WTC11 (cell line): ENCODE data around the gene PPP1R2. TPM values are rescaled to one million over a fixed set of nuclear protein-coding genes. Genes with fewer than 3 reads are reported as not detected.

ENCODE experiments used
- ATAC-seq: fragments of 200-7000 bp; cut with Tn5 transposase; 2 replicates; pipeline ENCODE4 v1.10.0; 2021; ENCODE audit warnings: mild to moderate bottlenecking, moderate library complexity
- CTCF ChIA-PET: fragments of 300-600 bp; sonication (Branson Sonifier 250); formaldehyde crosslinking; loops from one replicate; lab custom pipeline; 2021; ENCODE audit warnings: antibody characterized with exemption; lab: Charles Lee
- POLR2A ChIA-PET: fragments of 350-600 bp; sonication (Branson Sonifier 250); formaldehyde crosslinking; loops from one replicate; lab custom pipeline; 2021; ENCODE audit warnings: antibody characterized with exemption; lab: Charles Lee
- DNase-seq: peaks from one replicate; pipeline ENCODE4 v3.0.0; 2021; ENCODE audit warnings: low spot score
- H3K27ac Mint-ChIP-seq: 2 replicates; pipeline ENCODE4 v1.8.0; 2021; ENCODE audit warnings: mixed read lengths
- H3K27me3 Mint-ChIP-seq: 2 replicates; pipeline ENCODE4 v1.8.0; 2021; ENCODE audit warnings: low read depth, mild to moderate bottlenecking, moderate library complexity, mixed read lengths
- H3K36me3 Mint-ChIP-seq: 2 replicates; pipeline ENCODE4 v1.8.0; 2021; ENCODE audit warnings: mixed read lengths
- H3K4me1 Mint-ChIP-seq: 2 replicates; pipeline ENCODE4 v1.8.0; 2022; ENCODE audit warnings: mixed read lengths
- H3K4me3 Mint-ChIP-seq: 2 replicates; pipeline ENCODE4 v1.8.0; 2021; ENCODE audit warnings: mild to moderate bottlenecking, moderate library complexity, mixed read lengths
- H3K9me3 Mint-ChIP-seq: 2 replicates; pipeline ENCODE4 v1.8.0; 2021; ENCODE audit warnings: mixed read lengths
- AFF4 ChIP-seq: sonication (generic); formaldehyde crosslinking; IDR thresholded peaks from 2 replicates; pipeline ENCODE4 v1.8.1; 2023; ENCODE audit warnings: mild to moderate bottlenecking, missing genetic modification reagents, borderline replicate concordance
- ARID4B ChIP-seq: sonication (generic); formaldehyde crosslinking; IDR thresholded peaks from 2 replicates; pipeline ENCODE4 v1.8.0; 2023; ENCODE audit warnings: missing genetic modification reagents, mild to moderate bottlenecking, borderline replicate concordance
- ATF3 ChIP-seq: sonication (generic); formaldehyde crosslinking; conservative IDR thresholded peaks from 2 replicates; pipeline ENCODE4 v1.8.1; 2022; ENCODE audit warnings: mild to moderate bottlenecking, missing genetic modification reagents
- CREM ChIP-seq: sonication (generic); formaldehyde crosslinking; IDR thresholded peaks from 2 replicates; pipeline ENCODE4 v1.8.1; 2022; ENCODE audit warnings: mild to moderate bottlenecking, missing genetic modification reagents, moderate library complexity
- CTCF ChIP-seq: fragments of 200-600 bp; IDR thresholded peaks from 2 replicates; pipeline ENCODE4 v1.8.0; 2022; ENCODE audit warnings: antibody characterized with exemption
- ESRRA ChIP-seq: sonication (generic); formaldehyde crosslinking; IDR thresholded peaks from 2 replicates; pipeline ENCODE4 v1.8.1; 2022; ENCODE audit warnings: mild to moderate bottlenecking, missing genetic modification reagents, borderline replicate concordance
- FOXK1 ChIP-seq: sonication (generic); formaldehyde crosslinking; IDR thresholded peaks from 2 replicates; pipeline ENCODE4 v1.8.0; 2022; ENCODE audit warnings: mild to moderate bottlenecking, moderate library complexity, missing genetic modification reagents
- HMGA2 ChIP-seq: fragments of 250-450 bp; sonication (Bioruptor Pico); IDR thresholded peaks from 2 replicates; pipeline ENCODE4 v1.4.0; 2021; ENCODE audit warnings: mild to moderate bottlenecking, moderate library complexity
- HMGXB4 ChIP-seq: sonication (generic); formaldehyde crosslinking; IDR thresholded peaks from 2 replicates; pipeline ENCODE4 v1.8.1; 2023; ENCODE audit warnings: mild to moderate bottlenecking, moderate library complexity, missing genetic modification reagents
- JAZF1 ChIP-seq: fragments of 250-450 bp; sonication (Bioruptor Pico); IDR thresholded peaks from 2 replicates; pipeline ENCODE4 v1.9.0; 2021; ENCODE audit warnings: moderate library complexity, mild to moderate bottlenecking, inconsistent platforms
- MXD4 ChIP-seq: fragments of 250-450 bp; sonication (Bioruptor Pico); IDR thresholded peaks from 2 replicates; pipeline ENCODE4 v1.8.0; 2021; ENCODE audit warnings: mild to moderate bottlenecking, moderate library complexity, borderline replicate concordance
- NR3C1 ChIP-seq: sonication (generic); formaldehyde crosslinking; conservative IDR thresholded peaks from 2 replicates; pipeline ENCODE4 v1.8.1; 2023; ENCODE audit warnings: low read depth, mild to moderate bottlenecking, missing genetic modification reagents
- OVOL2 ChIP-seq: fragments of 250-450 bp; sonication (Bioruptor Pico); IDR thresholded peaks from 2 replicates; pipeline ENCODE4 v1.9.0; 2021; ENCODE audit warnings: mild to moderate bottlenecking, borderline replicate concordance
- PRRX2 ChIP-seq: fragments of 250-450 bp; sonication (Bioruptor Pico); IDR thresholded peaks from 2 replicates; pipeline ENCODE4 v1.8.0; 2021; ENCODE audit warnings: mild to moderate bottlenecking
- ZBTB43 ChIP-seq: sonication (generic); formaldehyde crosslinking; IDR thresholded peaks from 2 replicates; pipeline ENCODE4 v1.8.1; 2023; ENCODE audit warnings: mild to moderate bottlenecking, missing genetic modification reagents
- ZNF532 ChIP-seq: fragments of 250-450 bp; sonication (Bioruptor Pico); IDR thresholded peaks from 2 replicates; pipeline ENCODE4 v1.9.0; 2021; ENCODE audit warnings: mild to moderate bottlenecking, borderline replicate concordance
- total RNA-seq: library from RNA; stranded (reverse); gene quantifications from 3 replicates; pipeline ENCODE4 v1.2.3, GENCODE V29; 2021

Gene PPP1R2
- total RNA-seq, 1 experiment from 2014 or later, result 28.1 TPM

- Mint-ChIP-seq H3K36me3 (no peaks in the 10 kb centered on the region), H3K27ac (no peak overlapping the region), H3K4me1 (peaks cover 12% of the 10 kb centered on the region), H3K9me3 (no peaks in the 10 kb centered on the region), H3K27me3 (peaks cover 17% of the 10 kb centered on the region), H3K4me3 (no peak overlapping the region)
- ATAC-seq (peak; percentile 73), DNase-seq (no peak)
- POLR2A ChIA-PET, result no interaction called here
- TF ChIP-seq ESRRA (CRISPR knock-in tag), result no peak
- no peak for TF ChIP-seq OVOL2
- TF ChIP-seq HMGXB4 (CRISPR knock-in tag), result no peak
- TF ChIP-seq MXD4 (CRISPR knock-in tag), result no peak
- no peak for TF ChIP-seq JAZF1 (CRISPR knock-in tag)
- no peak for TF ChIP-seq FOXK1
- no peak for TF ChIP-seq ZBTB43 (CRISPR knock-in tag)
- TF ChIP-seq ZNF532, result no peak
- no peak for TF ChIP-seq CTCF
- TF ChIP-seq ARID4B, result no peak
- TF ChIP-seq PRRX2 (CRISPR knock-in tag), result no peak
- TF ChIP-seq HMGA2 (CRISPR knock-in tag), result no peak
- TF ChIP-seq NR3C1 (CRISPR knock-in tag), result no peak
- no peak for TF ChIP-seq ATF3 (CRISPR knock-in tag)
- TF ChIP-seq CREM, result no peak
- no peak for TF ChIP-seq AFF4
- CTCF ChIA-PET, result interaction anchor here (0.6 to 1.3 kb wide), 9 partner anchors 10 to 301 kb away, joined by 3 to 5 read pairs (median 3); partner anchors contain the start of gene PPP1R2
Measured at GRCh38 chr3:195558602-195559001, 15.5 kb upstream of the PPP1R2 start.
